Neuronal stem cell (in vitro differentiated cells): Measurements from ENCODE around the gene XNDC1N.

Source experiments
- DNase-seq: peaks from one replicate; pipeline ENCODE4 v3.0.0-alpha.2; 2013; ENCODE audit warnings: low spot score
- H2AFZ ChIP-seq: one replicate; pipeline ENCODE4 v1.6.1; 2013; ENCODE audit warnings: mild to moderate bottlenecking, low read length, inconsistent platforms
- H2AK5ac ChIP-seq: 2 replicates; pipeline ENCODE4 v1.6.1; 2013; ENCODE audit warnings: low read depth, mild to moderate bottlenecking, inconsistent platforms, low read length, moderate library complexity, mixed read lengths
- H2BK120ac ChIP-seq: 2 replicates; pipeline ENCODE4 v1.6.1; 2013; ENCODE audit warnings: low read depth, mild to moderate bottlenecking, inconsistent platforms, low read length, moderate library complexity, mixed read lengths
- H2BK12ac ChIP-seq: one replicate; pipeline ENCODE4 v1.6.1; 2013; ENCODE audit warnings: low read length, inconsistent platforms
- H2BK15ac ChIP-seq: 2 replicates; pipeline ENCODE4 v1.6.1; 2013; ENCODE audit warnings: mild to moderate bottlenecking, low read length, inconsistent platforms, mixed read lengths
- H2BK5ac ChIP-seq: one replicate; pipeline ENCODE4 v1.6.1; 2013; ENCODE audit warnings: inconsistent platforms, mild to moderate bottlenecking, low read length, moderate library complexity
- H3K14ac ChIP-seq: one replicate; pipeline ENCODE4 v1.6.1; 2013; ENCODE audit warnings: low read length, inconsistent platforms
- H3K18ac ChIP-seq: 2 replicates; pipeline ENCODE4 v1.6.1; 2013; ENCODE audit warnings: low read length, inconsistent platforms
- H3K23ac ChIP-seq: 2 replicates; pipeline ENCODE4 v1.6.1; 2013; ENCODE audit warnings: low read depth, mild to moderate bottlenecking, mixed read lengths, low read length, inconsistent platforms; ENCODE audit not compliant: poor library complexity
- H3K27ac ChIP-seq: replicated peaks from 3 replicates; pipeline ENCODE4 v1.5.1; 2013; ENCODE audit warnings: low read length, inconsistent platforms
- H3K27me3 ChIP-seq, 3 experiments: 2 replicates each; pipeline ENCODE4 v1.6.1; 2013; ENCODE audit warnings: low read length in 3 of 3, mild to moderate bottlenecking in 2 of 3, inconsistent platforms in 1 of 3, low read depth in 1 of 3, mixed read lengths in 1 of 3, moderate library complexity in 1 of 3; ENCODE audit not compliant: control insufficient read depth in 3 of 3, insufficient read depth in 3 of 3
- H3K36me3 ChIP-seq, 2 donors: replicated peaks in 1 of 2; 2 replicates each; pipeline ENCODE4 v1.6.1; 2013; ENCODE audit warnings: low read length in 2 of 2; ENCODE audit not compliant: control insufficient read depth in 2 of 2, insufficient read depth in 2 of 2
- H3K4ac ChIP-seq: 2 replicates; pipeline ENCODE4 v1.6.1; 2013; ENCODE audit warnings: inconsistent platforms, mild to moderate bottlenecking, low read length, moderate library complexity
- H3K4me1 ChIP-seq, 2 donors: 1 replicate in 1 of 2; 2 replicates in 1 of 2; pipeline ENCODE4 v1.6.1; 2013; ENCODE audit warnings: low read length in 2 of 2, low read depth in 1 of 2; ENCODE audit not compliant: control insufficient read depth in 2 of 2, insufficient read depth in 1 of 2
- H3K4me2 ChIP-seq: one replicate; pipeline ENCODE4 v1.6.1; 2013; ENCODE audit warnings: mild to moderate bottlenecking, low read length, inconsistent platforms; ENCODE audit not compliant: insufficient read depth, poor library complexity, severe bottlenecking
- H3K4me3 ChIP-seq, 2 donors: 2 replicates each; pipeline ENCODE4 v1.5.1; 2013; ENCODE audit warnings: low read length in 2 of 2, mild to moderate bottlenecking in 2 of 2, inconsistent platforms in 1 of 2, moderate library complexity in 1 of 2
- H3K79me1 ChIP-seq: one replicate; pipeline ENCODE4 v1.6.1; 2013; ENCODE audit warnings: low read depth, mild to moderate bottlenecking, inconsistent platforms, low read length, moderate library complexity
- H3K9ac ChIP-seq: one replicate; pipeline ENCODE4 v1.6.1; 2013; ENCODE audit warnings: mild to moderate bottlenecking, low read depth, low read length, inconsistent platforms; ENCODE audit not compliant: poor library complexity
- H3K9me3 ChIP-seq, 2 donors: replicated peaks in 1 of 2; 2 replicates each; pipeline versions ENCODE3 to v1.6.1; 2013; ENCODE audit warnings: low read length in 2 of 2, mild to moderate bottlenecking in 2 of 2, inconsistent platforms in 1 of 2, low read depth in 1 of 2, mixed read lengths in 1 of 2, moderate library complexity in 1 of 2; ENCODE audit not compliant: control insufficient read depth in 2 of 2, insufficient read depth in 1 of 2
- H4K8ac ChIP-seq: one replicate; pipeline ENCODE4 v1.6.1; 2013; ENCODE audit warnings: low read depth, mild to moderate bottlenecking, inconsistent platforms, low read length, moderate library complexity
- H4K91ac ChIP-seq: one replicate; pipeline ENCODE4 v1.6.1; 2013; ENCODE audit warnings: low read length, low read depth, mild to moderate bottlenecking, inconsistent platforms; ENCODE audit not compliant: poor library complexity
- WGBS, 2 donors: extraction: QIAGEN DNeasy Blood & Tissue Kit; methylation state at CpG; one replicate each; pipeline ENCODE4 v1.1.7; 2013; ENCODE audit warnings: missing lambda C conversion rate in 2 of 2, mixed read lengths in 1 of 2; ENCODE audit not compliant: insufficient read length in 2 of 2, insufficient replicate concordance in 1 of 2; ENCODE audit errors: extremely low coverage in 2 of 2; 5-methylcytosine and 5-hydroxymethylcytosine counted together

Gene XNDC1N

GRCh38 chr11:71933141-71933933 is 4.9 kb upstream of the XNDC1N start:
- no peak overlapping the region for H2BK120ac ChIP-seq
- H2BK15ac ChIP-seq = no peak overlapping the region
- no peak overlapping the region for H4K91ac ChIP-seq
- H3K18ac ChIP-seq = no peak overlapping the region
- H2BK12ac ChIP-seq = no peak overlapping the region
- no peak overlapping the region for H3K27ac ChIP-seq
- H3K4me3 ChIP-seq = no peak overlapping the region
- peaks cover 5 to 6% of the 10 kb centered on the region in 2 donors for H3K4me1 ChIP-seq
- no peak overlapping the region for H2BK5ac ChIP-seq
- no peak overlapping the region for H4K8ac ChIP-seq
- no CpG with 5 or more reads among the region's 4 CpGs for WGBS, 2 donors
- no peak overlapping the region for H3K9ac ChIP-seq
- H3K4ac ChIP-seq = no peak overlapping the region
- H3K14ac ChIP-seq = no peak overlapping the region
- no peaks in the 10 kb centered on the region for H3K9me3 ChIP-seq
- H3K4me2 ChIP-seq = no peak overlapping the region
- no peak overlapping the region for H2AFZ ChIP-seq
- no peak overlapping the region for H2AK5ac ChIP-seq
- H3K23ac ChIP-seq = no peak overlapping the region
- peaks cover 0 to 9% of the 10 kb centered on the region in 2 donors for H3K36me3 ChIP-seq
- no peak for DNase-seq
- peaks cover 9% of the 10 kb centered on the region for H3K79me1 ChIP-seq
- no peaks in the 10 kb centered on the region for H3K27me3 ChIP-seq

GRCh38 chr11:71931245-71931602 is 2.8 kb upstream of the XNDC1N start:
- Histone ChIP-seq H3K9me3 (no peaks in the 10 kb centered on the region), H2BK15ac (no peak overlapping the region), H3K23ac (no peak overlapping the region), H3K79me1 (peaks cover 9% of the 10 kb centered on the region), H2BK12ac (no peak overlapping the region), H4K8ac (no peak overlapping the region), H3K4ac (no peak overlapping the region), H3K36me3 (peaks cover 1 to 8% of the 10 kb centered on the region in 2 donors), H2BK5ac (no peak overlapping the region), H3K27ac (no peak overlapping the region), H3K27me3 (no peaks in the 10 kb centered on the region), H3K18ac (no peak overlapping the region), H4K91ac (no peak overlapping the region), H2BK120ac (no peak overlapping the region), H2AK5ac (no peak overlapping the region), H3K4me1 (peaks cover 5 to 6% of the 10 kb centered on the region in 2 donors), H2AFZ (no peak overlapping the region), H3K9ac (no peak overlapping the region), H3K4me3 (peak overlapping the region in 1 of 2 donors; percentile 1), H3K14ac (no peak overlapping the region), H3K4me2 (no peak overlapping the region)
- DNase-seq = no peak
- WGBS, 2 donors = no CpG with 5 or more reads among the region's 2 CpGs

- no peak overlapping the region for H2AK5ac ChIP-seq
- H2BK15ac ChIP-seq = no peak overlapping the region
- no peak overlapping the region for H3K18ac ChIP-seq
- no peak overlapping the region for H2AFZ ChIP-seq
- H3K9me3 ChIP-seq = no peaks in the 10 kb centered on the region
- no peaks in the 10 kb centered on the region for H3K27me3 ChIP-seq
- H3K4me3 ChIP-seq = peak overlapping the region in 1 of 2 donors; percentile 71
- H4K91ac ChIP-seq = no peak overlapping the region
- no peak overlapping the region for H4K8ac ChIP-seq
- no peak overlapping the region for H2BK120ac ChIP-seq
- no peak overlapping the region for H3K27ac ChIP-seq
- no peak overlapping the region for H3K9ac ChIP-seq
- no peak overlapping the region for H2BK5ac ChIP-seq
- no peak overlapping the region for H3K4ac ChIP-seq
- H3K4me1 ChIP-seq = peaks cover 5 to 6% of the 10 kb centered on the region in 2 donors
- H3K14ac ChIP-seq = no peak overlapping the region
- no peak overlapping the region for H3K23ac ChIP-seq
- no CpG with 5 or more reads among the region's 11 CpGs for WGBS, 2 donors
- H3K36me3 ChIP-seq = peaks cover 2 to 13% of the 10 kb centered on the region in 2 donors
- H2BK12ac ChIP-seq = no peak overlapping the region
- no peak for DNase-seq
- H3K79me1 ChIP-seq = peaks cover 9% of the 10 kb centered on the region
- H3K4me2 ChIP-seq = no peak overlapping the region
Measured at GRCh38 chr11:71930556-71931244, 2.3 kb upstream of the XNDC1N start.

GRCh38 chr11:71929491-71929890 is 1.1 kb upstream of the XNDC1N start:
- H3K4me2 ChIP-seq = peak overlapping the region; percentile 81
- H3K18ac ChIP-seq = no peak overlapping the region
- peaks cover 5 to 6% of the 10 kb centered on the region in 2 donors for H3K4me1 ChIP-seq
- H3K36me3 ChIP-seq = peaks cover 2 to 18% of the 10 kb centered on the region in 2 donors
- H3K27ac ChIP-seq = no peak overlapping the region
- H2BK12ac ChIP-seq = no peak overlapping the region
- no peak overlapping the region for H2BK120ac ChIP-seq
- no peak overlapping the region for H4K91ac ChIP-seq
- H2BK15ac ChIP-seq = no peak overlapping the region
- peak overlapping the region; percentile 71 to 88 for H3K4me3 ChIP-seq
- H3K23ac ChIP-seq = no peak overlapping the region
- H3K9ac ChIP-seq = peak overlapping the region; percentile 95
- no CpG with 5 or more reads among the region's 6 CpGs for WGBS, 2 donors
- no peak overlapping the region for H3K4ac ChIP-seq
- no peak overlapping the region for H2AK5ac ChIP-seq
- H3K27me3 ChIP-seq = no peaks in the 10 kb centered on the region
- H2AFZ ChIP-seq = peak overlapping the region; percentile 94
- H4K8ac ChIP-seq = no peak overlapping the region
- H2BK5ac ChIP-seq = no peak overlapping the region
- no peak overlapping the region for H3K14ac ChIP-seq
- DNase-seq = no peak
- peaks cover 7% of the 10 kb centered on the region for H3K79me1 ChIP-seq
- no peaks in the 10 kb centered on the region for H3K9me3 ChIP-seq
